ENCODE data around the gene BTBD2. TPM values are rescaled to one million over a fixed set of nuclear protein-coding genes. Genes with fewer than 3 reads are reported as not detected.
A peak's percentile ranks its signal among the peaks of the same experiment; 100 is the strongest.

BTBD2 gene
- total and polyA plus RNA-seq, 2 of the 8 experiments (the other 6 are each of a cell fraction or from before 2014, with no cell fraction given): 91.7 to 92.3 TPM

DNA sequence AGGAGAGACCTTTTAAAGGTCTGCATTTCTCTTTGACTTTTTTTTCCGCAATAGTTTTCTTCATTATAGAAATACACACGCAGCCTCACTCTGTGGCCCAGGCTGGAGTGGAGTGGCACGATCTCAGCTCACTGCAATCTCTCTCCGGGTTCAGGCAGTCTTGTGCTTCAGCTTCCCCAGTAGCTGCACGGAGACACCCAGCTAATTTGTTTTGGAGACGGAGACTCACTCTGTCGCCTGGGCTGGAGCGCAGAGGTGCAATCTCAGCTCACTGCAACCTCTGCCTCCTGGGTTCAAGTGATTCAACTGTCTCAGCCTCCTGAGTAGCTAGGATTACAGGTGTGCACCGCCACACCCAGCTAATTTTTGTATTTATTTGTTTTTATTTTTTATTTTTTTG lies 47.3 kb upstream of the BTBD2 start:
- CTCF ChIA-PET (ENCODE audit: partially characterized antibody): interaction anchor here (0.6 to 2.0 kb wide), 10 partner anchors 11 to 133 kb away, joined by 3 to 7 read pairs (median 4); partner anchors contain the start of gene MKNK2
- no peaks in the 10 kb centered on the region for H3K79me2 ChIP-seq (ENCODE audit: control insufficient read depth in 1 of 2, insufficient read depth in 2 of 2, low read length in 2 of 2)
- no peaks in the 10 kb centered on the region for H3K27me3 ChIP-seq (replicated peaks in 1 of 4; ENCODE audit: control insufficient read depth in 3 of 4, extremely low read depth in 1 of 4, insufficient read depth in 3 of 4, low read length in 3 of 4)
- H2AK5ac ChIP-seq (ENCODE audit: low read depth, low read length): peak overlapping the region; percentile 90; the same call in 1 of the 2 replicates
- peaks cover 5% of the 10 kb centered on the region; the same call in 1 of the 2 replicates for H3K23me2 ChIP-seq (ENCODE audit: low read depth, low read length)
- H2BK12ac ChIP-seq (ENCODE audit: low read depth, low read length): peak overlapping the region; percentile 63; the same call in 1 of the 2 replicates
- H2AFZ ChIP-seq (ENCODE audit: low read length): no peak overlapping the region
- no peak for FAIRE-seq
- no peak overlapping the region for H2BK5ac ChIP-seq (ENCODE audit: low read depth, low read length)
- H3K4ac ChIP-seq (replicated peaks; ENCODE audit: insufficient read length, low read depth, low read length): no peak overlapping the region
- POLR2A ChIA-PET (ENCODE audit: partially characterized antibody): interaction anchor here (1.3 to 6.9 kb wide), 5 partner anchors 11 to 135 kb away, joined by 3 to 74 read pairs (median 3); partner anchors contain the start of gene MKNK2
- no peak overlapping the region for H3K23ac ChIP-seq (ENCODE audit: insufficient read length)
- H3K27ac ChIP-seq (ENCODE audit: low read depth, low read length): no peak overlapping the region
- H3K56ac ChIP-seq (replicated peaks; ENCODE audit: insufficient read length, low read depth, low read length): no peak overlapping the region
- H4K8ac ChIP-seq (ENCODE audit: extremely low read depth, insufficient read depth, low read length): no peak overlapping the region; the same call in 1 of the 2 replicates
- H4K91ac ChIP-seq (replicated peaks; ENCODE audit: insufficient read length, low read length): no peak overlapping the region
- H3K4me2 ChIP-seq (ENCODE audit: insufficient read depth in 1 of 2, low read depth in 2 of 2, low read length in 2 of 2): peak overlapping the region in 1 of 2 experiments; percentile 76; a peak in 1 of 4 replicates
- no peaks in the 10 kb centered on the region for H3K9me3 ChIP-seq (ENCODE audit: insufficient read depth in 2 of 2, low read depth in 1 of 2, low read length in 1 of 2)
- H3K18ac ChIP-seq (ENCODE audit: extremely low read depth, low read length): no peak overlapping the region
- peaks cover 4 to 23% (median 18%) of the 10 kb centered on the region in 4 experiments for H3K4me1 ChIP-seq (replicated peaks in 1 of 4; ENCODE audit: control insufficient read depth in 3 of 4, insufficient read depth in 4 of 4, low read length in 3 of 4)
- H4K20me1 ChIP-seq (replicated peaks in 1 of 2; ENCODE audit: control insufficient read depth in 1 of 2, insufficient read depth in 2 of 2, low read length in 2 of 2): no peaks in the 10 kb centered on the region
- H3K9ac ChIP-seq (replicated peaks in 1 of 4; ENCODE audit: extremely low read depth in 1 of 4, low read depth in 3 of 4, low read length in 3 of 4): no peak overlapping the region
- no peaks in the 10 kb centered on the region for H3K36me3 ChIP-seq (ENCODE audit: control insufficient read depth in 2 of 4, insufficient read depth in 4 of 4, low read length in 3 of 4)
- H2BK20ac ChIP-seq (ENCODE audit: low read length): no peak overlapping the region
- no peak overlapping the region for H2BK120ac ChIP-seq (replicated peaks; ENCODE audit: low read depth, low read length)
- no peak overlapping the region for H2BK15ac ChIP-seq (ENCODE audit: low read length)
- 91% methylated on average over 9 of the region's 9 CpGs; no CpG with 5 or more reads in 1 of the 2 experiments for WGBS, 2 experiments (ENCODE audit: extremely low coverage in 1 of 2, insufficient coverage in 1 of 2, insufficient read length in 1 of 2, insufficient replicate concordance in 2 of 2, low coverage in 1 of 2, low lambda C conversion rate in 2 of 2, missing lambda C conversion rate in 1 of 2)
- H3K79me1 ChIP-seq (ENCODE audit: low read depth, low read length): no peaks in the 10 kb centered on the region
- H3K14ac ChIP-seq (ENCODE audit: insufficient read length): no peak overlapping the region
- DNase-seq (ENCODE audit: low read depth in 1 of 2, low spot score in 2 of 2): no peak
- H3K4me3 ChIP-seq (ENCODE audit: extremely low read depth in 1 of 4, insufficient read depth in 2 of 4, low read depth in 3 of 4, low read length in 4 of 4): no peak overlapping the region
- H4K5ac ChIP-seq (ENCODE audit: insufficient read length, low read depth, low read length): no peak overlapping the region
- TF ChIP-seq, protein P1, sequence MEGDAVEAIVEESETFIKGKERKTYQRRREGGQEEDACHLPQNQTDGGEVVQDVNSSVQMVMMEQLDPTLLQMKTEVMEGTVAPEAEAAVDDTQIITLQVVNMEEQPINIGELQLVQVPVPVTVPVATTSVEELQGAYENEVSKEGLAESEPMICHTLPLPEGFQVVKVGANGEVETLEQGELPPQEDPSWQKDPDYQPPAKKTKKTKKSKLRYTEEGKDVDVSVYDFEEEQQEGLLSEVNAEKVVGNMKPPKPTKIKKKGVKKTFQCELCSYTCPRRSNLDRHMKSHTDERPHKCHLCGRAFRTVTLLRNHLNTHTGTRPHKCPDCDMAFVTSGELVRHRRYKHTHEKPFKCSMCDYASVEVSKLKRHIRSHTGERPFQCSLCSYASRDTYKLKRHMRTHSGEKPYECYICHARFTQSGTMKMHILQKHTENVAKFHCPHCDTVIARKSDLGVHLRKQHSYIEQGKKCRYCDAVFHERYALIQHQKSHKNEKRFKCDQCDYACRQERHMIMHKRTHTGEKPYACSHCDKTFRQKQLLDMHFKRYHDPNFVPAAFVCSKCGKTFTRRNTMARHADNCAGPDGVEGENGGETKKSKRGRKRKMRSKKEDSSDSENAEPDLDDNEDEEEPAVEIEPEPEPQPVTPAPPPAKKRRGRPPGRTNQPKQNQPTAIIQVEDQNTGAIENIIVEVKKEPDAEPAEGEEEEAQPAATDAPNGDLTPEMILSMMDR (IDR thresholded peaks at IDR 0.05; ENCODE audit: control extremely low read depth in 1 of 3, insufficient read depth in 1 of 3, low read depth in 1 of 3, low read length in 3 of 3): no peak
- no peak for TF ChIP-seq NANOG (IDR thresholded peaks at IDR 0.05; ENCODE audit: insufficient read depth, low read depth, low read length, poor library complexity, severe bottlenecking)
- no peak for TF ChIP-seq CREB1 (IDR thresholded peaks at IDR 0.05)
- TF ChIP-seq HDAC2 (IDR thresholded peaks at IDR 0.05; ENCODE audit: borderline replicate concordance in 1 of 2, low read depth in 2 of 2, low read length in 2 of 2): no peak
- no peak for TF ChIP-seq EP300 (IDR thresholded peaks at IDR 0.05; ENCODE audit: borderline replicate concordance in 1 of 2, low read depth in 2 of 2, low read length in 2 of 2)
- TF ChIP-seq GTF2F1 (IDR thresholded peaks at IDR 0.05; ENCODE audit: borderline replicate concordance, low read depth, low read length): no peak
- TF ChIP-seq CEBPB (IDR thresholded peaks at IDR 0.05; ENCODE audit: low read depth, low read length): no peak
- TF ChIP-seq EZH2 (IDR thresholded peaks at IDR 0.05; ENCODE audit: low read depth, low read length, severe bottlenecking): no peak
- TF ChIP-seq POLR2AphosphoS5 (IDR thresholded peaks at IDR 0.05; ENCODE audit: low read depth, low read length): no peak
- TF ChIP-seq JUND (IDR thresholded peaks at IDR 0.05; ENCODE audit: low read length): no peak
- TF ChIP-seq HDAC6 (IDR thresholded peaks at IDR 0.05; ENCODE audit: low read depth, low read length): no peak
